ENCODE data around the gene ZNF219.

- TF ChIP-seq TOPORS (CRISPR knock-in tag; IDR thresholded peaks at IDR 0.05) (no peak), TBL1XR1 (IDR thresholded peaks at IDR 0.05; ENCODE audit: borderline replicate concordance, low read length, partially characterized antibody) (no peak), ZNF629 (CRISPR knock-in tag; conservative IDR thresholded peaks at IDR 0.05) (no peak), ZBTB1 (CRISPR knock-in tag; IDR thresholded peaks at IDR 0.05; ENCODE audit: borderline replicate concordance) (no peak), ZNF496 (CRISPR knock-in tag; IDR thresholded peaks at IDR 0.05; ENCODE audit: insufficient replicate concordance) (no peak), ZNF160 (CRISPR knock-in tag; IDR thresholded peaks at IDR 0.05) (no peak), ZNF407 (CRISPR knock-in tag; IDR thresholded peaks at IDR 0.05; ENCODE audit: not compliant biosample characterization) (no peak), ZBTB38 (CRISPR knock-in tag; IDR thresholded peaks at IDR 0.05) (no peak), FOXA1 (IDR thresholded peaks at IDR 0.05) (no peak), FOXA1 (CRISPR knock-in tag; IDR thresholded peaks at IDR 0.05) (no peak), ZNF747 (CRISPR knock-in tag; IDR thresholded peaks at IDR 0.05; ENCODE audit: borderline replicate concordance) (no peak), NKX3-1 (CRISPR knock-in tag; IDR thresholded peaks at IDR 0.05) (no peak), CTCF (CRISPR knock-in tag; IDR thresholded peaks at IDR 0.05) (no peak), ZNF709 (CRISPR knock-in tag; IDR thresholded peaks at IDR 0.05) (no peak)
- TF ChIP-seq, protein P1, sequence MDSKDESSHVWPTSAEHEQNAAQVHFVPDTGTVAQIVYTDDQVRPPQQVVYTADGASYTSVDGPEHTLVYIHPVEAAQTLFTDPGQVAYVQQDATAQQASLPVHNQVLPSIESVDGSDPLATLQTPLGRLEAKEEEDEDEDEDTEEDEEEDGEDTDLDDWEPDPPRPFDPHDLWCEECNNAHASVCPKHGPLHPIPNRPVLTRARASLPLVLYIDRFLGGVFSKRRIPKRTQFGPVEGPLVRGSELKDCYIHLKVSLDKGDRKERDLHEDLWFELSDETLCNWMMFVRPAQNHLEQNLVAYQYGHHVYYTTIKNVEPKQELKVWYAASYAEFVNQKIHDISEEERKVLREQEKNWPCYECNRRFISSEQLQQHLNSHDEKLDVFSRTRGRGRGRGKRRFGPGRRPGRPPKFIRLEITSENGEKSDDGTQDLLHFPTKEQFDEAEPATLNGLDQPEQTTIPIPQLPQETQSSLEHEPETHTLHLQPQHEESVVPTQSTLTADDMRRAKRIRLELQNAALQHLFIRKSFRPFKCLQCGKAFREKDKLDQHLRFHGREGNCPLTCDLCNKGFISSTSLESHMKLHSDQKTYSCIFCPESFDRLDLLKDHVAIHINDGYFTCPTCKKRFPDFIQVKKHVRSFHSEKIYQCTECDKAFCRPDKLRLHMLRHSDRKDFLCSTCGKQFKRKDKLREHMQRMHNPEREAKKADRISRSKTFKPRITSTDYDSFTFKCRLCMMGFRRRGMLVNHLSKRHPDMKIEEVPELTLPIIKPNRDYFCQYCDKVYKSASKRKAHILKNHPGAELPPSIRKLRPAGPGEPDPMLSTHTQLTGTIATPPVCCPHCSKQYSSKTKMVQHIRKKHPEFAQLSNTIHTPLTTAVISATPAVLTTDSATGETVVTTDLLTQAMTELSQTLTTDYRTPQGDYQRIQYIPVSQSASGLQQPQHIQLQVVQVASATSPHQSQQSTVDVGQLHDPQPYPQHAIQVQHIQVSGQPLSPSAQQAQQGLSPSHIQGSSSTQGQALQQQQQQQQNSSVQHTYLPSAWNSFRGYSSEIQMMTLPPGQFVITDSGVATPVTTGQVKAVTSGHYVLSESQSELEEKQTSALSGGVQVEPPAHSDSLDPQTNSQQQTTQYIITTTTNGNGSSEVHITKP (CRISPR knock-in tag; IDR thresholded peaks at IDR 0.05; ENCODE audit: low read depth), result no peak
Measured at GRCh38 chr14:21047378-21047781, 51.1 kb downstream of the ZNF219 start.

All from HepG2 (cell line).